K562 (cell line): Measurements from ENCODE around the gene GFRA1.

ENCODE experiments used
- CHD2 ChIP-seq: IDR thresholded peaks from 2 replicates; pipeline ENCODE4 v1.6.1; 2011; ENCODE audit warnings: low read depth, low read length
- EZH2 ChIP-seq: IDR thresholded peaks from 2 replicates; pipeline ENCODE4 v1.6.1; 2012; ENCODE audit warnings: low read depth, mild to moderate bottlenecking, inconsistent platforms, low read length, borderline replicate concordance
- FOXA1 ChIP-seq: fragments of 450-650 bp; IDR thresholded peaks from 2 replicates; pipeline ENCODE4 v1.6.1; 2016; ENCODE audit warnings: mild to moderate bottlenecking, borderline replicate concordance
- HDAC2 ChIP-seq: fragments of 450-650 bp; IDR thresholded peaks from 2 replicates; pipeline ENCODE4 v1.6.1; 2016; ENCODE audit warnings: mild to moderate bottlenecking
- MYC ChIP-seq, 2 experiments: fragments of 250-450 bp in 1 of 2; sonication (Bioruptor Pico) in 1 of 2; IDR thresholded peaks; 2 replicates each; pipeline versions ENCODE4 v1.5.1 to v1.6.1; 2012 to 2021; ENCODE audit warnings: low read depth in 2 of 2, borderline replicate concordance in 1 of 2, improper control_type of control experiment in 1 of 2, low read length in 1 of 2, mild to moderate bottlenecking in 1 of 2, moderate library complexity in 1 of 2
- PCBP2 ChIP-seq: fragments of 200-400 bp; formaldehyde crosslinking; IDR thresholded peaks from 2 replicates; pipeline ENCODE4 v1.6.1; 2018; ENCODE audit warnings: low read length, low read depth, mild to moderate bottlenecking, moderate library complexity; ENCODE audit not compliant: poor library complexity, severe bottlenecking
- REST ChIP-seq, 2 experiments: fragments of 450-650 bp; formaldehyde crosslinking in 1 of 2; IDR thresholded peaks; 2 replicates each; pipeline versions ENCODE4 v1.4.0 to v1.6.1; 2014 to 2020; ENCODE audit warnings: mild to moderate bottlenecking in 2 of 2, borderline replicate concordance in 1 of 2, low read depth in 1 of 2
- SMARCC2 ChIP-seq: fragments of 450-650 bp; IDR thresholded peaks from 2 replicates; pipeline ENCODE4 v1.6.1; 2017; ENCODE audit warnings: antibody characterized with exemption, moderate library complexity, mild to moderate bottlenecking, low read depth
- USF2 ChIP-seq: sonication (generic); formaldehyde crosslinking; IDR thresholded peaks from 2 replicates; pipeline ENCODE4 v1.5.0; 2020; ENCODE audit warnings: missing genetic modification reagents
- XRCC4 ChIP-seq: IDR thresholded peaks from one replicate; pipeline ENCODE4 v1.6.1; 2011; ENCODE audit not compliant: insufficient read depth, insufficient read length; ENCODE audit errors: extremely low read depth
- TF ChIP-seq, protein P1 (sequence below): fragments of 450-650 bp; IDR thresholded peaks from 2 replicates; pipeline ENCODE4 v1.7.1; 2018; ENCODE audit warnings: mild to moderate bottlenecking, low read depth; ENCODE audit not compliant: partially characterized antibody
- TF ChIP-seq, protein P2 (sequence below): IDR thresholded peaks from 3 replicates; pipeline ENCODE4 v1.6.1; 2011; ENCODE audit warnings: borderline replicate concordance, mild to moderate bottlenecking, moderate library complexity; ENCODE audit not compliant: insufficient read length; ENCODE audit errors: extremely low read depth
- TF ChIP-seq, protein P3 (sequence below), 3 experiments: IDR thresholded peaks in 2 of 3; conservative IDR thresholded peaks in 1 of 3; 2 replicates each; pipeline ENCODE4 v1.5.1; 2011 to 2012; ENCODE audit warnings: low read length in 3 of 3, mild to moderate bottlenecking in 3 of 3, control low read depth in 2 of 3, improper control_type of control experiment in 1 of 3, inconsistent platforms in 1 of 3, low read depth in 1 of 3, mixed read lengths in 1 of 3, moderate library complexity in 1 of 3; ENCODE audit not compliant: insufficient read depth in 2 of 3

GRCh38 chr10:116162851-116163250, 110.2 kb downstream of the GFRA1 start:
- TF ChIP-seq MYC (IDR thresholded peaks at IDR 0.05; ENCODE audit: low read depth, low read length) = no peak
- no peak for TF ChIP-seq MYC (CRISPR knock-in tag; IDR thresholded peaks at IDR 0.05; ENCODE audit: borderline replicate concordance, low read depth)
- no peak for TF ChIP-seq CHD2
- TF ChIP-seq, protein P1, sequence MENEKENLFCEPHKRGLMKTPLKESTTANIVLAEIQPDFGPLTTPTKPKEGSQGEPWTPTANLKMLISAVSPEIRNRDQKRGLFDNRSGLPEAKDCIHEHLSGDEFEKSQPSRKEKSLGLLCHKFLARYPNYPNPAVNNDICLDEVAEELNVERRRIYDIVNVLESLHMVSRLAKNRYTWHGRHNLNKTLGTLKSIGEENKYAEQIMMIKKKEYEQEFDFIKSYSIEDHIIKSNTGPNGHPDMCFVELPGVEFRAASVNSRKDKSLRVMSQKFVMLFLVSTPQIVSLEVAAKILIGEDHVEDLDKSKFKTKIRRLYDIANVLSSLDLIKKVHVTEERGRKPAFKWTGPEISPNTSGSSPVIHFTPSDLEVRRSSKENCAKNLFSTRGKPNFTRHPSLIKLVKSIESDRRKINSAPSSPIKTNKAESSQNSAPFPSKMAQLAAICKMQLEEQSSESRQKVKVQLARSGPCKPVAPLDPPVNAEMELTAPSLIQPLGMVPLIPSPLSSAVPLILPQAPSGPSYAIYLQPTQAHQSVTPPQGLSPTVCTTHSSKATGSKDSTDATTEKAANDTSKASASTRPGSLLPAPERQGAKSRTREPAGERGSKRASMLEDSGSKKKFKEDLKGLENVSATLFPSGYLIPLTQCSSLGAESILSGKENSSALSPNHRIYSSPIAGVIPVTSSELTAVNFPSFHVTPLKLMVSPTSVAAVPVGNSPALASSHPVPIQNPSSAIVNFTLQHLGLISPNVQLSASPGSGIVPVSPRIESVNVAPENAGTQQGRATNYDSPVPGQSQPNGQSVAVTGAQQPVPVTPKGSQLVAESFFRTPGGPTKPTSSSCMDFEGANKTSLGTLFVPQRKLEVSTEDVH = no peak
- no peak for TF ChIP-seq USF2
- no peak for TF ChIP-seq REST (IDR thresholded peaks at IDR 0.05; ENCODE audit: borderline replicate concordance)
- TF ChIP-seq REST (CRISPR knock-in tag; IDR thresholded peaks at IDR 0.05; ENCODE audit: low read depth) = no peak
- TF ChIP-seq, protein P2, sequence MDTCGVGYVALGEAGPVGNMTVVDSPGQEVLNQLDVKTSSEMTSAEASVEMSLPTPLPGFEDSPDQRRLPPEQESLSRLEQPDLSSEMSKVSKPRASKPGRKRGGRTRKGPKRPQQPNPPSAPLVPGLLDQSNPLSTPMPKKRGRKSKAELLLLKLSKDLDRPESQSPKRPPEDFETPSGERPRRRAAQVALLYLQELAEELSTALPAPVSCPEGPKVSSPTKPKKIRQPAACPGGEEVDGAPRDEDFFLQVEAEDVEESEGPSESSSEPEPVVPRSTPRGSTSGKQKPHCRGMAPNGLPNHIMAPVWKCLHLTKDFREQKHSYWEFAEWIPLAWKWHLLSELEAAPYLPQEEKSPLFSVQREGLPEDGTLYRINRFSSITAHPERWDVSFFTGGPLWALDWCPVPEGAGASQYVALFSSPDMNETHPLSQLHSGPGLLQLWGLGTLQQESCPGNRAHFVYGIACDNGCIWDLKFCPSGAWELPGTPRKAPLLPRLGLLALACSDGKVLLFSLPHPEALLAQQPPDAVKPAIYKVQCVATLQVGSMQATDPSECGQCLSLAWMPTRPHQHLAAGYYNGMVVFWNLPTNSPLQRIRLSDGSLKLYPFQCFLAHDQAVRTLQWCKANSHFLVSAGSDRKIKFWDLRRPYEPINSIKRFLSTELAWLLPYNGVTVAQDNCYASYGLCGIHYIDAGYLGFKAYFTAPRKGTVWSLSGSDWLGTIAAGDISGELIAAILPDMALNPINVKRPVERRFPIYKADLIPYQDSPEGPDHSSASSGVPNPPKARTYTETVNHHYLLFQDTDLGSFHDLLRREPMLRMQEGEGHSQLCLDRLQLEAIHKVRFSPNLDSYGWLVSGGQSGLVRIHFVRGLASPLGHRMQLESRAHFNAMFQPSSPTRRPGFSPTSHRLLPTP = no peak
- no peak for TF ChIP-seq PCBP2
- no peak for TF ChIP-seq FOXA1
- TF ChIP-seq EZH2 = no peak
- no peak for TF ChIP-seq SMARCC2
- TF ChIP-seq, protein P3, sequence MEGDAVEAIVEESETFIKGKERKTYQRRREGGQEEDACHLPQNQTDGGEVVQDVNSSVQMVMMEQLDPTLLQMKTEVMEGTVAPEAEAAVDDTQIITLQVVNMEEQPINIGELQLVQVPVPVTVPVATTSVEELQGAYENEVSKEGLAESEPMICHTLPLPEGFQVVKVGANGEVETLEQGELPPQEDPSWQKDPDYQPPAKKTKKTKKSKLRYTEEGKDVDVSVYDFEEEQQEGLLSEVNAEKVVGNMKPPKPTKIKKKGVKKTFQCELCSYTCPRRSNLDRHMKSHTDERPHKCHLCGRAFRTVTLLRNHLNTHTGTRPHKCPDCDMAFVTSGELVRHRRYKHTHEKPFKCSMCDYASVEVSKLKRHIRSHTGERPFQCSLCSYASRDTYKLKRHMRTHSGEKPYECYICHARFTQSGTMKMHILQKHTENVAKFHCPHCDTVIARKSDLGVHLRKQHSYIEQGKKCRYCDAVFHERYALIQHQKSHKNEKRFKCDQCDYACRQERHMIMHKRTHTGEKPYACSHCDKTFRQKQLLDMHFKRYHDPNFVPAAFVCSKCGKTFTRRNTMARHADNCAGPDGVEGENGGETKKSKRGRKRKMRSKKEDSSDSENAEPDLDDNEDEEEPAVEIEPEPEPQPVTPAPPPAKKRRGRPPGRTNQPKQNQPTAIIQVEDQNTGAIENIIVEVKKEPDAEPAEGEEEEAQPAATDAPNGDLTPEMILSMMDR (IDR thresholded peaks at IDR 0.05 in 2 of 3, conservative IDR thresholded peaks at IDR 0.05 in 1 of 3; ENCODE audit: insufficient read depth in 2 of 3, low read depth in 1 of 3, low read length in 3 of 3) = no peak
- TF ChIP-seq XRCC4 = no peak
- no peak for TF ChIP-seq HDAC2
